ENCODE results near the gene VIPAS39. TPM values are rescaled to one million over a fixed set of nuclear protein-coding genes. Genes with fewer than 3 reads are reported as not detected.

VIPAS39 gene
- total and polyA plus RNA-seq, 9 of the 15 experiments (the other 6 are each of a cell fraction or from before 2014, with no cell fraction given) = 5.7 to 25.6 (median 9.9) TPM

GRCh38 chr14:77458249-77458950 is 999 bp upstream of the VIPAS39 start (continued):
- TF ChIP-seq TAF7 (tag; IDR thresholded peaks at IDR 0.05) = no peak
- no peak for TF ChIP-seq KAT2B (IDR thresholded peaks at IDR 0.05; ENCODE audit: low read depth, low read length)
- TF ChIP-seq MYC (IDR thresholded peaks at IDR 0.05; ENCODE audit: low read depth, low read length) = peak; percentile 82
- no peak for TF ChIP-seq MYC (CRISPR knock-in tag; IDR thresholded peaks at IDR 0.05; ENCODE audit: borderline replicate concordance, low read depth)
- TF ChIP-seq HES1 (IDR thresholded peaks at IDR 0.05; ENCODE audit: low read depth) = 0 out of 2 replicates have a peak, but pooled peaks have one; percentile 15
- TF ChIP-seq ZC3H4 (CRISPR knock-in tag; IDR thresholded peaks at IDR 0.05; ENCODE audit: borderline replicate concordance) = peak; percentile 32; the same call in 1 of the 2 replicates
- no peak for TF ChIP-seq GABPB1 (CRISPR knock-in tag; IDR thresholded peaks at IDR 0.05)
- TF ChIP-seq HDAC1 (IDR thresholded peaks at IDR 0.05) = peak in 1 of 2 experiments; percentile 59; a peak in 2 of 4 replicates
- peak; percentile 12; the same call in 1 of the 2 replicates for TF ChIP-seq MGA (IDR thresholded peaks at IDR 0.05)
- TF ChIP-seq IRF1 (CRISPR knock-in tag; IDR thresholded peaks at IDR 0.05; ENCODE audit: borderline replicate concordance) = 0 out of 2 replicates have a peak, but pooled peaks have one; percentile 36
- TF ChIP-seq ZFP91 (CRISPR knock-in tag; IDR thresholded peaks at IDR 0.05) = no peak
- no peak for TF ChIP-seq XRCC3 (IDR thresholded peaks at IDR 0.05)
